HG02852 (cell line): Measurements from ENCODE around the gene HOXA7.

Source experiments
- ATAC-seq: cut with Tn5 transposase; IDR thresholded peaks from one replicate; pipeline ENCODE4 v1.9.1; 2021; ENCODE audit warnings: mild to moderate bottlenecking, moderate library complexity; ENCODE audit not compliant: unreplicated experiment

HOXA7 gene

DNA sequence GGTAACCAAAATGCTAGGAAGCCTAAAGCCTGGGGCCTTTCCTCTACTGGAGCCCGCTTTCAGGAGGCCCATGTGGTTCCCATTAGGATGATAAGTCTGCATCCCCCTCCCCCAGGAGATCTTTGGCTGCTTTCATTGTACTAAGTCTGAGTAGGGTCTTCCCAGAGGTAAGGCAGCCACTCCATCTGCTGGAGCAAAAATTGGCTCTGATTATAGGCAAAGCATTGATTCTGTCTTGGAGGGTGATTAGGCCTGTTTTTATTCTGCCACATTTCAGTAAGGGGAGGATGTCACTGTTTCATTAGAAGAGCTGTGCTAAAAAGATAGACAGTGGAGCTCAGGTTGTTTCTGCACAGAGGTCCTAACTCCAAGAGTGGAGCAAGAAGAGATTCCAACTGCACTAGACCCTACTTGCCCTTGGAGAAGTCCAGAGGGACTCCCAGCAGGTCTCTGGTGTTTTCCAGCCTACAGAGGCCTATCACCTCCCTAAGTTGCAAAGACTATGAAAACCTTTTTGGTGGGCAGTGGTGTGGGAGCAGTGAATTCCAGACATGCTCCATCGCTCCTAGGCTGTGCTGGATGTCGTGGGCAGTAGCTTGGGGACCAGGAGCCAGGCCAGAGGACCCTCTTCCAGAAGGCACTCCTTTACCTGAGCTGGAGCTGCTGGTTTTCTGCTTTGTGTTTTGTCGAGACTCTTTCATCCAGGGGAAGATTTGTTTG lies 46.8 kb downstream of the HOXA7 start:
- ATAC-seq = no peak

GRCh38 chr7:27108390-27109127 lies 47.9 kb downstream of the HOXA7 start:
- ATAC-seq = no peak

GRCh38 chr7:27107391-27108381 lies 48.8 kb downstream of the HOXA7 start:
- no peak for ATAC-seq

DNA sequence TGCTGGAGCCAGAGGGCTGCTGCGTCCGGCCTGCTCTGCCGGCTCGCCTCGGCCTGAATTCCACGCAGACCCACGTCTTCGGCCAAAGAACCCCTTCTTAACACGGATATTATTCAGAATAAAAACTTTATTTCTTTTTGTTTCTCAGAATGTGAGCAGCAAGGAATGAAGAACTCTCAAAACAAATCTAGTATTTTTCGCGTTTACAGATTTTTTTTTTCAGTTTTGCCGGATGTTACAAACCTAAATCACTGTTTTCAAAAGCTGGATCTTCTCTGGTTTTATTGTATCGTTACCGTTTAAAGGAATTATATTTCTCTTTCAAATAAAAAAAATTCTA lies 49.6 kb downstream of the HOXA7 start:
- no peak for ATAC-seq

DNA sequence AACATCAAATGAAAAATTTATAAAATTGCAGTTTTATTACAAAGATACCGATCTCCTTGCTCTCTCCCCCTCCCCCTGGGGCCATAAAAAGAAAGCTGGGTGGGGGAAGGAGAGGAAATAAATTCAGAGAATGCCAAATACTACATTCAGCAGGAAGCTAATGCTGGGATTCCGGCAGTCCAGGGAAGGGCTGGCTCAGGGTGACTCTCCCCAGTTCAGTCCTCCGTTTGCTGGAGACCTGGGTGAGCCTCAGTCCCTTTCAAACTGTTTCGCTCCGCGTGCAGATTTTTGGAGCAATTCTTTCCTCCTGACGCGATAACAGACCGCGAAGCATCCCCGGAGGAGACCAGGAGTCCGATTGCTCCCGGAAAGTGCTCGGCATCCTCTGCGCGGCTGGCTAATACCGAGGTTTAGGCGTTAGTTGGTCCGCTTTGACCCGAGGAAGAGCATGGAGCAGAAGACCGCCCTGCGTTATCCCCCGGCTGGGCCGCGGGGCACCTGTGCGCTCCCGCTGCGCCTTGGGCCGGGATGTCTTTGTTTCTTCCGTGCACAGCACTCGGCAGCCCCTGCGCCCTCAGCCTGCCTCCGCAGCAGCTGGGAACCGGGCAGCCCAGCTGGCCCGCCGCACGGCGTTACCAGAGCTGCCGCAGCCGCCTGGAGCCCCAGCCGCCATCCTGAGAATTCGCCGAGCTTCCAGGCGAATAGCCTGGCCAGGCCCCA lies 50.1 kb downstream of the HOXA7 start:
- ATAC-seq = no peak

GRCh38 chr7:27105301-27106031 lies 51.0 kb downstream of the HOXA7 start:
- no peak for ATAC-seq

GRCh38 chr7:27104341-27105058 lies 52.0 kb downstream of the HOXA7 start:
- ATAC-seq = no peak
